Measurements from ENCODE around the gene MTMR1.

GRCh38 chrX:150736475-150736874 lies 43.3 kb downstream of the MTMR1 start:
- TF ChIP-seq ZNF8 (CRISPR knock-in tag; IDR thresholded peaks at IDR 0.05), result no peak
- TF ChIP-seq RARB (CRISPR knock-in tag; IDR thresholded peaks at IDR 0.05), result no peak
- no peak for TF ChIP-seq BACH2 (CRISPR knock-in tag; IDR thresholded peaks at IDR 0.05; ENCODE audit: borderline replicate concordance)
- no peak for TF ChIP-seq ZFP30 (CRISPR knock-in tag; IDR thresholded peaks at IDR 0.05)
- no peak for TF ChIP-seq CREB5 (CRISPR knock-in tag; IDR thresholded peaks at IDR 0.05; ENCODE audit: low read depth)
- TF ChIP-seq PATZ1 (CRISPR knock-in tag; IDR thresholded peaks at IDR 0.05; ENCODE audit: borderline replicate concordance), result no peak
- no peak for TF ChIP-seq ARNTL (CRISPR knock-in tag; IDR thresholded peaks at IDR 0.05; ENCODE audit: borderline replicate concordance, low read depth)
